AG09309 (cell line): ENCODE data around the gene RFWD3.

ENCODE experiments used
- DNase-seq: peaks from one replicate; pipeline ENCODE4 v3.0.0-alpha.2; 2010; ENCODE audit warnings: low read depth
- H3K4me3 ChIP-seq: 2 replicates; pipeline ENCODE4 v1.5.1; 2011; ENCODE audit warnings: mild to moderate bottlenecking, low read depth, low read length, moderate library complexity; ENCODE audit not compliant: control insufficient read depth
- CTCF ChIP-seq: IDR thresholded peaks from 2 replicates; pipeline ENCODE4 v1.5.1; 2011; ENCODE audit warnings: mild to moderate bottlenecking, low read depth, low read length, inconsistent platforms; ENCODE audit not compliant: insufficient read depth, control insufficient read depth; ENCODE audit errors: missing control alignments

RFWD3 gene

GRCh38 chr16:74583926-74584666 lies 82.6 kb downstream of the RFWD3 start:
- no peak for DNase-seq
- H3K4me3 ChIP-seq: no peak overlapping the region

GRCh38 chr16:74582970-74583369 lies 83.7 kb downstream of the RFWD3 start:
- TF ChIP-seq CTCF: no peak
- no peak overlapping the region for H3K4me3 ChIP-seq
- DNase-seq: no peak

More at GRCh38 chr16:74583926-74584666, 82.6 kb downstream of the RFWD3 start:
- TF ChIP-seq CTCF: no peak

- no peak overlapping the region for H3K4me3 ChIP-seq
- no peak for TF ChIP-seq CTCF
- DNase-seq: no peak
These were observed 85.8 kb downstream of the RFWD3 start for GRCh38 chr16:74580833-74581232.

- no peak for TF ChIP-seq CTCF
- H3K4me3 ChIP-seq: no peak overlapping the region
- no peak for DNase-seq
These were observed 87.8 kb downstream of the RFWD3 start for GRCh38 chr16:74578838-74579237.

- no peak overlapping the region for H3K4me3 ChIP-seq
These were observed 88.2 kb downstream of the RFWD3 start for GRCh38 chr16:74578433-74578832.

GRCh38 chr16:74577882-74578366 lies 88.8 kb downstream of the RFWD3 start:
- H3K4me3 ChIP-seq: no peak overlapping the region
- peak; percentile 23 for DNase-seq
- TF ChIP-seq CTCF: no peak

More at GRCh38 chr16:74578433-74578832, 88.2 kb downstream of the RFWD3 start:
- no peak for DNase-seq
- no peak for TF ChIP-seq CTCF
